Measurements from ENCODE around the gene GAD1.

GRCh38 chr2:170783549-170783948, 33.1 kb upstream of the GAD1 start:
- no peak for TF ChIP-seq CTCF (IDR thresholded peaks at IDR 0.05; ENCODE audit: insufficient read depth, low read length, poor library complexity, severe bottlenecking)
- no peak for TF ChIP-seq EZH2phosphoT487 (conservative IDR thresholded peaks at IDR 0.05; ENCODE audit: low read length)

Data from SU-DHL-6 (cell line).